HG02678 (cell line): Measurements from ENCODE around the gene RAB25.
A peak's percentile ranks its signal among the peaks of the same experiment; 100 is the strongest.
"Not testable (repeated sequence)": the region's sequence is repeated elsewhere in the genome, so short reads cannot be mapped to it uniquely, and the experiment has no call there.

ENCODE experiments used
- ATAC-seq: cut with Tn5 transposase; IDR thresholded peaks from one replicate; pipeline ENCODE4 v1.9.1; 2021; ENCODE audit warnings: mild to moderate bottlenecking, moderate library complexity; ENCODE audit not compliant: unreplicated experiment

RAB25 gene

GRCh38 chr1:156060937-156061636 is at the start of gene RAB25:
Gene RAB25, plus strand, starts transcription at chr1:156061160. Its CDS starts 241 bp downstream, at chr1:156061401.
- ATAC-seq: no peak

- peak; percentile 83 for ATAC-seq
These were observed 48.7 kb upstream of the RAB25 start for GRCh38 chr1:156012051-156012817.

- no peak for ATAC-seq
These were observed 46.1 kb upstream of the RAB25 start for GRCh38 chr1:156014829-156015228.

GRCh38 chr1:156019946-156020292 is 41.0 kb upstream of the RAB25 start:
- ATAC-seq: no peak

GRCh38 chr1:156020293-156021092 is 40.5 kb upstream of the RAB25 start, which contains the start of gene SSR2:
Gene SSR2, minus strand, starts transcription at chr1:156020951. Its CDS starts 784 bp downstream, at chr1:156020167.
- ATAC-seq: peak; percentile 97

- ATAC-seq: no peak
These were observed 39.9 kb upstream of the RAB25 start for GRCh38 chr1:156021093-156021428.

- no peak for ATAC-seq
These were observed 39.0 kb upstream of the RAB25 start for GRCh38 chr1:156021954-156022353.

GRCh38 chr1:156024801-156025200 is 36.2 kb upstream of the RAB25 start:
- no peak for ATAC-seq

- ATAC-seq: no peak
These were observed 35.1 kb upstream of the RAB25 start for GRCh38 chr1:156025876-156026275.

GRCh38 chr1:156026588-156026987 is 34.4 kb upstream of the RAB25 start:
- ATAC-seq: no peak

- no peak for ATAC-seq
These were observed 27.9 kb upstream of the RAB25 start for GRCh38 chr1:156033011-156033410.

- not testable (repeated sequence) for ATAC-seq
These were observed 26.0 kb upstream of the RAB25 start for GRCh38 chr1:156034991-156035390.

GRCh38 chr1:156042828-156043227 is 18.1 kb upstream of the RAB25 start:
- no peak for ATAC-seq

GRCh38 chr1:156045076-156045475 is 15.9 kb upstream of the RAB25 start:
- ATAC-seq: no peak

GRCh38 chr1:156048663-156049258 is 12.2 kb upstream of the RAB25 start:
- ATAC-seq: no peak

- ATAC-seq: no peak
These were observed 10.6 kb upstream of the RAB25 start for GRCh38 chr1:156050376-156050775.

- ATAC-seq: no peak
These were observed 9.8 kb upstream of the RAB25 start for GRCh38 chr1:156051011-156051725.

GRCh38 chr1:156052862-156053767 is 7.8 kb upstream of the RAB25 start:
- peak; percentile 20 for ATAC-seq

- ATAC-seq: peak; percentile 60
These were observed 7.0 kb upstream of the RAB25 start, which contains the start of gene UBQLN4 for GRCh38 chr1:156053768-156054499. Gene UBQLN4, minus strand, starts transcription at chr1:156053798. Its CDS starts 97 bp downstream, at chr1:156053701.
